ENCODE results near the gene HSD17B10. TPM values are rescaled to one million over a fixed set of nuclear protein-coding genes. Genes with fewer than 3 reads are reported as not detected.
A peak's percentile ranks its signal among the peaks of the same experiment; 100 is the strongest.
"Not testable (repeated sequence)": the region's sequence is repeated elsewhere in the genome, so short reads cannot be mapped to it uniquely, and the experiment has no call there.

HSD17B10 gene
- total and polyA plus RNA-seq, 8 donors: 26.8 to 54.7 (median 40.2) TPM

DNA sequence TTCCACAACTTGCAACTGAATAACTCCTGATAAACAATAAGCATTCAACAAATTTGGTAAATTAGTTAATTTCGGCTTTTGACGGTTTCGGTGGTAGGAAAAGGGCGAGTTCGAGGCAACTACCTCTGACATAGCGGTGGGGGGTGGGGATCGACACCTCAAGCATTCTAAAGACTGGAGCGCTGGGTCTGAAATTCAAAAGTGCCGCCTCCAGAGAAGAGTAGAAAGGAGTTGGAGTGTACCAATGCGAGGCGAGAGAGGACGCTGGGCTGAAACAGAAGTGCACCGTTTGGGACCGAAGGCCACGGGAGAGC is 12.4 kb downstream of the HSD17B10 start:
- no peaks in the 10 kb centered on the region for H3K27me3 ChIP-seq
- H3K36me3 ChIP-seq: no peaks in the 10 kb centered on the region
- intact Hi-C loops (cut with DNase I): no loop called here
- peak overlapping the region; percentile 77 to 95 (median 86) for H3K4me3 ChIP-seq
- TF ChIP-seq, protein P1, sequence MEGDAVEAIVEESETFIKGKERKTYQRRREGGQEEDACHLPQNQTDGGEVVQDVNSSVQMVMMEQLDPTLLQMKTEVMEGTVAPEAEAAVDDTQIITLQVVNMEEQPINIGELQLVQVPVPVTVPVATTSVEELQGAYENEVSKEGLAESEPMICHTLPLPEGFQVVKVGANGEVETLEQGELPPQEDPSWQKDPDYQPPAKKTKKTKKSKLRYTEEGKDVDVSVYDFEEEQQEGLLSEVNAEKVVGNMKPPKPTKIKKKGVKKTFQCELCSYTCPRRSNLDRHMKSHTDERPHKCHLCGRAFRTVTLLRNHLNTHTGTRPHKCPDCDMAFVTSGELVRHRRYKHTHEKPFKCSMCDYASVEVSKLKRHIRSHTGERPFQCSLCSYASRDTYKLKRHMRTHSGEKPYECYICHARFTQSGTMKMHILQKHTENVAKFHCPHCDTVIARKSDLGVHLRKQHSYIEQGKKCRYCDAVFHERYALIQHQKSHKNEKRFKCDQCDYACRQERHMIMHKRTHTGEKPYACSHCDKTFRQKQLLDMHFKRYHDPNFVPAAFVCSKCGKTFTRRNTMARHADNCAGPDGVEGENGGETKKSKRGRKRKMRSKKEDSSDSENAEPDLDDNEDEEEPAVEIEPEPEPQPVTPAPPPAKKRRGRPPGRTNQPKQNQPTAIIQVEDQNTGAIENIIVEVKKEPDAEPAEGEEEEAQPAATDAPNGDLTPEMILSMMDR (IDR thresholded peaks at IDR 0.05): no peak
- H3K4me1 ChIP-seq: peaks cover 0 to 13% (median 9%) of the 10 kb centered on the region in 3 donors
- FAIRE-seq (no peak), DNase-seq (no peak), ATAC-seq (peak; percentile 38 to 53 (median 44))
- peak overlapping the region; percentile 81 to 93 (median 88) for H3K27ac ChIP-seq
- 1% methylated on average over 15 of the region's 15 CpGs for WGBS, 2 donors
- H3K9me3 ChIP-seq: no peaks in the 10 kb centered on the region

DNA sequence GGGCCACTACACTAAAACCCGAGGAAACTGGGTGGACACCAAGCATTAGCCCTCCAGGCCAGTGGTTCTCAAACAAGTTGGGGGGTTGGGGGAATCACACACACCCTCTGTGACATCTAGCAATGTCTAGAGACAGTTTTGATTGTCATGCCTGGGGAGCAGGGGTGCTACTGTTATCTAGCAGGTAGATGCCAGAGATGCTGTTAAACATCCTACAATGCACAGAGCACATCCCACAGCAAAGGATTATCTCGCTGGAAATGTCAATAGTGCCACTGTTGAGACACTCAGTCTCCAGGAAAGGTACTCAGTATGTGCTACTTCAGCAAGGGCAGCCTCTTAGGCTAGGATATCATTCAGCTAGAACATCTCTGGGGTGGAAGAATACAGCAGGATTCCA is 13.0 kb downstream of the HSD17B10 start:
- peaks cover 0 to 13% (median 9%) of the 10 kb centered on the region in 3 donors for H3K4me1 ChIP-seq
- TF ChIP-seq, protein P1 (IDR thresholded peaks at IDR 0.05): no peak
- WGBS, 2 donors: 12 to 25% methylated on average over 2 of the region's 2 CpGs
- DNase-seq: no peak
- H3K9me3 ChIP-seq: no peaks in the 10 kb centered on the region
- no peak overlapping the region for H3K27ac ChIP-seq
- FAIRE-seq: no peak
- H3K27me3 ChIP-seq: no peaks in the 10 kb centered on the region
- intact Hi-C loops (cut with DNase I): no loop called here
- no peaks in the 10 kb centered on the region for H3K36me3 ChIP-seq
- ATAC-seq: no peak
- peak overlapping the region in 2 of 4 donors; percentile 77 to 86 for H3K4me3 ChIP-seq

DNA sequence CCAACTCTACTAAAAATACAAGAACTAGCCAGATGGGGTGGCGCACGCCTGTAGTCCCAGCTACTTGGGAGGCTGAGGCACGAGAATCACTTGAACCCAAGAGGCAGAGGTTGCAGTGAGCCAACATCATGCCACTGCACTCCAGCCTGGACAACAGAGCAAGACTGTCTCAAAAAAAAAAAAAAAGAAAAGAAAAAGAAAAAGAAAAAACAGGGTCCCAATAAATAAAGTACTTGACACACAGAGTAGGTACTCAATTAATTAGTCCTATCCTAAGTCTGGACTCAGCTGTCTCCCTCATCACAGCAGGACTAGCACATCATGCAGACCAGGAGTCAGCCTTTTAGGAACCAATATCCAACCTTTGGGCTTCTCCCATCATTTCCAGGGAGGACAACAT is 13.8 kb downstream of the HSD17B10 start:
- not testable (repeated sequence) for H3K4me3 ChIP-seq

DNA sequence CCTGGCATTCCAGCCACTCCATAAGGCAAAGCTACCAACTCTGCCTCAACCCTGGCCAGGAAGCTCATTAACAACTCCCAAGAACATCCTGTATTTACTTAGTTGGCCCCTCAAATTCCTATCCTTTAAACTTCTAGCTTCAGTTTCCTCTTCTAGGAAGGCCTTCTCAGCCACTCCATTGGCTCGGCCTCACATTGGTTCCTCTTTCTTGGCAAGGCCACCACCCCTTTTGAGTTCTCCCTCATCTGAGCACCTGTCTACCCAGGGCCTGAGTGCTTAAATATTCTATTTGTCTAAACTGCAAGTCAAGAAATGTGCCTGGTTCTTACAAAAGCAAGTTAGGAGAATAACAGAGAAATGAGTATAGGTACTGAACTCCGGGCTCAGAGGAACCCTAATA is 21.7 kb downstream of the HSD17B10 start:
- no peak for DNase-seq
- no peak for FAIRE-seq
- no peaks in the 10 kb centered on the region for H3K27me3 ChIP-seq
- H3K9me3 ChIP-seq: no peaks in the 10 kb centered on the region
- no peak overlapping the region for H3K4me3 ChIP-seq
- intact Hi-C loops (cut with DNase I): no loop called here
- WGBS, 2 donors: 89 to 96% methylated on average over 2 of the region's 2 CpGs
- no peak for ATAC-seq
- peaks cover 3 to 50% (median 18%) of the 10 kb centered on the region in 3 donors for H3K36me3 ChIP-seq
- TF ChIP-seq, protein P1 (IDR thresholded peaks at IDR 0.05): no peak
- no peaks in the 10 kb centered on the region for H3K4me1 ChIP-seq
- no peak overlapping the region for H3K27ac ChIP-seq

More for the DNA sequence above, 13.8 kb downstream of the HSD17B10 start:
- 89 to 94% methylated on average over 3 of the region's 3 CpGs for WGBS, 2 donors
- intact Hi-C loops (cut with DNase I); ATAC-seq; DNase-seq; H3K27me3 ChIP-seq; H3K9me3 ChIP-seq; FAIRE-seq; H3K27ac ChIP-seq; H3K36me3 ChIP-seq: not testable (repeated sequence)
- peaks cover 0 to 13% (median 9%) of the 10 kb centered on the region in 3 donors for H3K4me1 ChIP-seq

DNA sequence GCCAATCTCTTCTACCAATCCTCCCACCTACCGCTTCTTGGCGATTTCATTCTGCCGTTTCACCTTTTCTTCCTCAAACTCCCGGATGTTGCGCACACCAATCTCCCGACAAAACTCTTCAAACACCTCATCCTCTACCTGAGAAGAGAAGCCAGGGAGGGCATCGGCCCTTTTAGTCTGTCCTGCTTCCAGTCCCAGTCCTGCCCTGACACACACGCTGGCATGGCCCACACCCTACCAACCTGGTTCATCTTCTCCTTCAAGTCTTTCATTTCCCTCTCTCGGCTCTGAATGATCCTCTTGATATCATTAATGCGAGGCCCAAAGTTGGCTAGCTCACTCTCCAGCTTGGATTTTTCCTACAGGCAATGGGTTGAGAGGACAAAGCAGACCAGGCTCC is 30.6 kb downstream of the HSD17B10 start:
- Histone ChIP-seq H3K4me1 (no peaks in the 10 kb centered on the region), H3K36me3 (peaks cover 4 to 42% (median 25%) of the 10 kb centered on the region in 3 donors), H3K27ac (no peak overlapping the region), H3K4me3 (no peak overlapping the region), H3K27me3 (no peaks in the 10 kb centered on the region), H3K9me3 (no peaks in the 10 kb centered on the region)
- no peak for ATAC-seq
- intact Hi-C loops (cut with DNase I): no loop called here
- TF ChIP-seq, protein P1 (IDR thresholded peaks at IDR 0.05): no peak
- no peak for DNase-seq
- 93 to 98% methylated on average over 10 of the region's 10 CpGs for WGBS, 2 donors
- no peak for FAIRE-seq

Data from pancreas (tissue), 10 donors.